ENCODE measurements around the gene SPAG17.

DNA sequence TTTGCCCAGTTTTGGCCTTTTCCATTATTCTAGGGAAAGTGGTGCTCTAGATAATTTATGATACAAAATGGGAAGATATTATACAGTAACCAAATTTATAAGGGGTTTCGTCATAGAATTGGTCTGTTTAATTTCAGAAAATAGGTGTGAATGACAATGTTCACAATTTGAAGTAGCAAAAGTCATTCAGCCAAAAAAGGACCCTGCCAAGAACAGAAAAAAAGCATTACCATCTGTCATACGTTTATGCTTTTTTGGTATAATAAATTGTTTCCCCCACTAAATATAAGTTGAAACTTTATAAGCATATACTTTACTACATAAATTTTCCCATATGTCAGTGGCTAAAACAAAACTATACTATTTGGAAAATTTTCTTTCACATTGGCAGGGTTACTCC, 4.5 kb upstream of the SPAG17 start:
- no peak for TF ChIP-seq TAF1 (IDR thresholded peaks at IDR 0.05; ENCODE audit: borderline replicate concordance, insufficient read depth, low read length)
- TF ChIP-seq POLR2AphosphoS5 (IDR thresholded peaks at IDR 0.05; ENCODE audit: low read depth, low read length), result no peak
- no peak for TF ChIP-seq SIN3A (IDR thresholded peaks at IDR 0.05; ENCODE audit: borderline replicate concordance, insufficient read depth, low read length)
- TF ChIP-seq, protein P1, sequence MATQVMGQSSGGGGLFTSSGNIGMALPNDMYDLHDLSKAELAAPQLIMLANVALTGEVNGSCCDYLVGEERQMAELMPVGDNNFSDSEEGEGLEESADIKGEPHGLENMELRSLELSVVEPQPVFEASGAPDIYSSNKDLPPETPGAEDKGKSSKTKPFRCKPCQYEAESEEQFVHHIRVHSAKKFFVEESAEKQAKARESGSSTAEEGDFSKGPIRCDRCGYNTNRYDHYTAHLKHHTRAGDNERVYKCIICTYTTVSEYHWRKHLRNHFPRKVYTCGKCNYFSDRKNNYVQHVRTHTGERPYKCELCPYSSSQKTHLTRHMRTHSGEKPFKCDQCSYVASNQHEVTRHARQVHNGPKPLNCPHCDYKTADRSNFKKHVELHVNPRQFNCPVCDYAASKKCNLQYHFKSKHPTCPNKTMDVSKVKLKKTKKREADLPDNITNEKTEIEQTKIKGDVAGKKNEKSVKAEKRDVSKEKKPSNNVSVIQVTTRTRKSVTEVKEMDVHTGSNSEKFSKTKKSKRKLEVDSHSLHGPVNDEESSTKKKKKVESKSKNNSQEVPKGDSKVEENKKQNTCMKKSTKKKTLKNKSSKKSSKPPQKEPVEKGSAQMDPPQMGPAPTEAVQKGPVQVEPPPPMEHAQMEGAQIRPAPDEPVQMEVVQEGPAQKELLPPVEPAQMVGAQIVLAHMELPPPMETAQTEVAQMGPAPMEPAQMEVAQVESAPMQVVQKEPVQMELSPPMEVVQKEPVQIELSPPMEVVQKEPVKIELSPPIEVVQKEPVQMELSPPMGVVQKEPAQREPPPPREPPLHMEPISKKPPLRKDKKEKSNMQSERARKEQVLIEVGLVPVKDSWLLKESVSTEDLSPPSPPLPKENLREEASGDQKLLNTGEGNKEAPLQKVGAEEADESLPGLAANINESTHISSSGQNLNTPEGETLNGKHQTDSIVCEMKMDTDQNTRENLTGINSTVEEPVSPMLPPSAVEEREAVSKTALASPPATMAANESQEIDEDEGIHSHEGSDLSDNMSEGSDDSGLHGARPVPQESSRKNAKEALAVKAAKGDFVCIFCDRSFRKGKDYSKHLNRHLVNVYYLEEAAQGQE (IDR thresholded peaks at IDR 0.05; ENCODE audit: insufficient read depth in 1 of 2, low read depth in 2 of 2, low read length in 2 of 2), result no peak
